GM18870 (cell line): Measurements from ENCODE around the gene EPAS1.
"Not testable (repeated sequence)": the region's sequence is repeated elsewhere in the genome, so short reads cannot be mapped to it uniquely, and the experiment has no call there.

Experiments used
- ATAC-seq: cut with Tn5 transposase; IDR thresholded peaks from one replicate; pipeline ENCODE4 v1.9.1; 2021; ENCODE audit warnings: moderate library complexity; ENCODE audit not compliant: unreplicated experiment

EPAS1 gene

GRCh38 chr2:46394649-46395510 is 97.7 kb downstream of the EPAS1 start:
- ATAC-seq: no peak

- not testable (repeated sequence) for ATAC-seq
These were observed 98.5 kb downstream of the EPAS1 start for GRCh38 chr2:46395730-46396129.

GRCh38 chr2:46400016-46400415 is 102.8 kb downstream of the EPAS1 start:
- no peak for ATAC-seq

- ATAC-seq: no peak
These were observed 105.7 kb downstream of the EPAS1 start for GRCh38 chr2:46402874-46403273.

GRCh38 chr2:46404181-46404759 is 107.1 kb downstream of the EPAS1 start:
- ATAC-seq: no peak

- no peak for ATAC-seq
These were observed 110.7 kb downstream of the EPAS1 start for GRCh38 chr2:46407852-46408455.

GRCh38 chr2:46409756-46410155 is 112.5 kb downstream of the EPAS1 start:
- ATAC-seq: no peak

- ATAC-seq: no peak
These were observed 113.4 kb downstream of the EPAS1 start for GRCh38 chr2:46410273-46411244.

- no peak for ATAC-seq
These were observed 114.0 kb downstream of the EPAS1 start for GRCh38 chr2:46411245-46411641.

GRCh38 chr2:46411985-46412384 is 114.8 kb downstream of the EPAS1 start:
- ATAC-seq: no peak

- ATAC-seq: no peak
These were observed 115.9 kb downstream of the EPAS1 start for GRCh38 chr2:46413111-46413510.

- no peak for ATAC-seq
These were observed 116.4 kb downstream of the EPAS1 start for GRCh38 chr2:46413631-46414030.

GRCh38 chr2:46414701-46415100 is 117.5 kb downstream of the EPAS1 start:
- ATAC-seq: no peak

- ATAC-seq: no peak
These were observed 119.1 kb downstream of the EPAS1 start for GRCh38 chr2:46416280-46416679.

- ATAC-seq: no peak
These were observed 119.7 kb downstream of the EPAS1 start for GRCh38 chr2:46416739-46417403.

- no peak for ATAC-seq
These were observed 123.7 kb downstream of the EPAS1 start for GRCh38 chr2:46420945-46421344.

GRCh38 chr2:46421361-46421760 is 124.2 kb downstream of the EPAS1 start:
- no peak for ATAC-seq

GRCh38 chr2:46422717-46423394 is 125.6 kb downstream of the EPAS1 start:
- no peak for ATAC-seq

- no peak for ATAC-seq
These were observed 127.7 kb downstream of the EPAS1 start for GRCh38 chr2:46424937-46425336.

- ATAC-seq: no peak
These were observed 131.8 kb downstream of the EPAS1 start for GRCh38 chr2:46428911-46429436.
